Stimulated activated CD4-positive, alpha-beta T cell treated with anti-CD3 and anti-CD28 coated beads, Interleukin-1b, Interleukin-23, amount 100 ng/mL, for 1 hour (primary cell): ENCODE measurements around the gene ZDHHC8.

Source experiments
- DNase-seq, 2 donors: peaks; one replicate each; pipeline ENCODE4 v3.0.0-alpha.2; 2020; ENCODE audit warnings: low read depth in 2 of 2

ZDHHC8 gene

GRCh38 chr22:20113551-20114310, 17.9 kb upstream of the ZDHHC8 start:
- DNase-seq: no peak

GRCh38 chr22:20114506-20115475, 16.8 kb upstream of the ZDHHC8 start:
- no peak for DNase-seq

GRCh38 chr22:20115691-20116375, 15.8 kb upstream of the ZDHHC8 start, which contains the start of gene RANBP1:
TSS of gene RANBP1 (plus strand) at chr22:20116104. CDS start at chr22:20116185, 81 bp downstream.
- DNase-seq: no peak

GRCh38 chr22:20116376-20116950, 15.1 kb upstream of the ZDHHC8 start:
- no peak for DNase-seq

- DNase-seq: peak; percentile 87 to 92
Measured at GRCh38 chr22:20116951-20117632, 14.5 kb upstream of the ZDHHC8 start, which contains the start of gene TRMT2A. TSS of gene TRMT2A (minus strand) at chr22:20117226. CDS start at chr22:20116906, 320 bp downstream.

- peak; percentile 15 to 58 for DNase-seq
Measured at GRCh38 chr22:20117633-20118299, 13.8 kb upstream of the ZDHHC8 start.

- DNase-seq: no peak
Measured at GRCh38 chr22:20118300-20119020, 13.1 kb upstream of the ZDHHC8 start.

- no peak for DNase-seq
Measured at GRCh38 chr22:20121856-20122415, 9.7 kb upstream of the ZDHHC8 start.

GRCh38 chr22:20123366-20124082, 8.1 kb upstream of the ZDHHC8 start:
- DNase-seq: no peak

GRCh38 chr22:20124083-20124787, 7.4 kb upstream of the ZDHHC8 start:
- DNase-seq: no peak

- DNase-seq: no peak
Measured at GRCh38 chr22:20125201-20126174, 6.1 kb upstream of the ZDHHC8 start.

GRCh38 chr22:20126284-20127029, 5.1 kb upstream of the ZDHHC8 start:
- DNase-seq: no peak

- DNase-seq: no peak
Measured at GRCh38 chr22:20127318-20127868, 4.2 kb upstream of the ZDHHC8 start.

GRCh38 chr22:20127869-20128618, 3.6 kb upstream of the ZDHHC8 start:
- DNase-seq: no peak

GRCh38 chr22:20128619-20128901, 3.0 kb upstream of the ZDHHC8 start:
- DNase-seq: no peak
